Neural cell (in vitro differentiated cells): ENCODE measurements around the gene NLRP13.

Experiments used
- EP300 ChIP-seq: fragments of 450-650 bp; conservative IDR thresholded peaks from 2 replicates; pipeline ENCODE4 v1.6.1; 2014; ENCODE audit warnings: antibody characterized with exemption, mild to moderate bottlenecking, moderate library complexity; ENCODE audit not compliant: poor library complexity, severe bottlenecking
- EZH2 ChIP-seq: fragments of 200-600, 300-800 bp; shearing (Covaris generic), sonication (generic); IDR thresholded peaks from 2 replicates; pipeline ENCODE4 v1.6.1; 2014; ENCODE audit warnings: antibody characterized with exemption, low read length, borderline replicate concordance, mild to moderate bottlenecking; ENCODE audit not compliant: insufficient read depth, poor library complexity, severe bottlenecking
- SMC3 ChIP-seq: fragments of 450-650 bp; conservative IDR thresholded peaks from 2 replicates; pipeline ENCODE4 v1.6.1; 2014; ENCODE audit warnings: antibody characterized with exemption, mild to moderate bottlenecking, moderate library complexity; ENCODE audit not compliant: poor library complexity
- TF ChIP-seq, protein P1 (sequence below): fragments of 450-650 bp; IDR thresholded peaks from 2 replicates; pipeline ENCODE4 v1.5.1; 2014; ENCODE audit warnings: antibody characterized with exemption, mild to moderate bottlenecking, moderate library complexity; ENCODE audit not compliant: poor library complexity, severe bottlenecking

GRCh38 chr19:55923556-55923955 lies 8.6 kb downstream of the NLRP13 start:
- TF ChIP-seq, protein P1, sequence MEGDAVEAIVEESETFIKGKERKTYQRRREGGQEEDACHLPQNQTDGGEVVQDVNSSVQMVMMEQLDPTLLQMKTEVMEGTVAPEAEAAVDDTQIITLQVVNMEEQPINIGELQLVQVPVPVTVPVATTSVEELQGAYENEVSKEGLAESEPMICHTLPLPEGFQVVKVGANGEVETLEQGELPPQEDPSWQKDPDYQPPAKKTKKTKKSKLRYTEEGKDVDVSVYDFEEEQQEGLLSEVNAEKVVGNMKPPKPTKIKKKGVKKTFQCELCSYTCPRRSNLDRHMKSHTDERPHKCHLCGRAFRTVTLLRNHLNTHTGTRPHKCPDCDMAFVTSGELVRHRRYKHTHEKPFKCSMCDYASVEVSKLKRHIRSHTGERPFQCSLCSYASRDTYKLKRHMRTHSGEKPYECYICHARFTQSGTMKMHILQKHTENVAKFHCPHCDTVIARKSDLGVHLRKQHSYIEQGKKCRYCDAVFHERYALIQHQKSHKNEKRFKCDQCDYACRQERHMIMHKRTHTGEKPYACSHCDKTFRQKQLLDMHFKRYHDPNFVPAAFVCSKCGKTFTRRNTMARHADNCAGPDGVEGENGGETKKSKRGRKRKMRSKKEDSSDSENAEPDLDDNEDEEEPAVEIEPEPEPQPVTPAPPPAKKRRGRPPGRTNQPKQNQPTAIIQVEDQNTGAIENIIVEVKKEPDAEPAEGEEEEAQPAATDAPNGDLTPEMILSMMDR = no peak
- no peak for TF ChIP-seq EP300
- no peak for TF ChIP-seq SMC3
- TF ChIP-seq EZH2 = no peak
